HG03095 (cell line): ENCODE measurements around the gene OR12D1.
"Not testable (repeated sequence)": the region's sequence is repeated elsewhere in the genome, so short reads cannot be mapped to it uniquely, and the experiment has no call there.

Source experiments
- ATAC-seq: cut with Tn5 transposase; IDR thresholded peaks from one replicate; pipeline ENCODE4 v1.9.1; 2021; ENCODE audit warnings: moderate library complexity; ENCODE audit not compliant: unreplicated experiment

The OR12D1 gene

GRCh38 chr6:29414588-29414987, at the start of gene OR12D1:
TSS of gene OR12D1 (plus strand) at chr6:29414928.
- ATAC-seq = no peak

GRCh38 chr6:29368765-29369164, 46.0 kb upstream of the OR12D1 start, which contains the start of gene OR5V1:
TSS of gene OR5V1 (minus strand) at chr6:29368865. CDS start at chr6:29356195, 12,670 bp downstream.
- no peak for ATAC-seq

- ATAC-seq = no peak
Observed at GRCh38 chr6:29375191-29375590, 39.5 kb upstream of the OR12D1 start, which contains the start of gene OR12D3. TSS of gene OR12D3 (minus strand) at chr6:29375291. CDS start at chr6:29375287, 4 bp downstream.

- ATAC-seq = no peak
Observed at GRCh38 chr6:29376003-29376402, 38.7 kb upstream of the OR12D1 start.

- no peak for ATAC-seq
Observed at GRCh38 chr6:29388533-29388932, 26.2 kb upstream of the OR12D1 start.

GRCh38 chr6:29395331-29395730, 19.4 kb upstream of the OR12D1 start, which contains the start of gene OR12D2:
TSS of gene OR12D2 (plus strand) at chr6:29395631. CDS start at chr6:29396700, 1,069 bp downstream.
- no peak for ATAC-seq

GRCh38 chr6:29399525-29399924, 15.2 kb upstream of the OR12D1 start:
- no peak for ATAC-seq

- ATAC-seq = no peak
Observed at GRCh38 chr6:29403801-29404200, 10.9 kb upstream of the OR12D1 start.

GRCh38 chr6:29419516-29419915, 4.8 kb downstream of the OR12D1 start:
- ATAC-seq = no peak

GRCh38 chr6:29424168-29424567, 9.4 kb downstream of the OR12D1 start:
- no peak for ATAC-seq

GRCh38 chr6:29424575-29424974, 9.8 kb downstream of the OR12D1 start:
- ATAC-seq = no peak

- no peak for ATAC-seq
Observed at GRCh38 chr6:29425075-29425474, 10.3 kb downstream of the OR12D1 start.

GRCh38 chr6:29426654-29427053, 11.9 kb downstream of the OR12D1 start:
- no peak for ATAC-seq

- not testable (repeated sequence) for ATAC-seq
Observed at GRCh38 chr6:29436730-29437129, 22.0 kb downstream of the OR12D1 start.

- no peak for ATAC-seq
Observed at GRCh38 chr6:29439006-29439405, 24.3 kb downstream of the OR12D1 start, which contains the start of gene OR10C1. TSS of gene OR10C1 (plus strand) at chr6:29439306. CDS start at chr6:29440016, 710 bp downstream.

- no peak for ATAC-seq
Observed at GRCh38 chr6:29442719-29443118, 28.0 kb downstream of the OR12D1 start.

GRCh38 chr6:29444031-29444430, 29.3 kb downstream of the OR12D1 start:
- not testable (repeated sequence) for ATAC-seq

- no peak for ATAC-seq
Observed at GRCh38 chr6:29447670-29448069, 32.9 kb downstream of the OR12D1 start.

GRCh38 chr6:29451471-29452193, 36.9 kb downstream of the OR12D1 start:
- no peak for ATAC-seq

- ATAC-seq = no peak
Observed at GRCh38 chr6:29456971-29457370, 42.2 kb downstream of the OR12D1 start, which contains the start of the genes OR11A1 and OR2H1. TSS of gene OR11A1 (minus strand) at chr6:29457071. CDS start at chr6:29427641, 29,430 bp downstream. TSS of gene OR2H1 (plus strand) at chr6:29457155. CDS start at chr6:29461770, 4,615 bp downstream.

- no peak for ATAC-seq
Observed at GRCh38 chr6:29461021-29461814, 46.5 kb downstream of the OR12D1 start.
